SIG-M5 (cell line): Measurements from ENCODE around the gene ZNF317.

Experiments used
- DNase-seq: peaks from one replicate; lab custom pipeline; 2025; lab: John Stamatoyannopoulos, UW

The ZNF317 gene

DNA sequence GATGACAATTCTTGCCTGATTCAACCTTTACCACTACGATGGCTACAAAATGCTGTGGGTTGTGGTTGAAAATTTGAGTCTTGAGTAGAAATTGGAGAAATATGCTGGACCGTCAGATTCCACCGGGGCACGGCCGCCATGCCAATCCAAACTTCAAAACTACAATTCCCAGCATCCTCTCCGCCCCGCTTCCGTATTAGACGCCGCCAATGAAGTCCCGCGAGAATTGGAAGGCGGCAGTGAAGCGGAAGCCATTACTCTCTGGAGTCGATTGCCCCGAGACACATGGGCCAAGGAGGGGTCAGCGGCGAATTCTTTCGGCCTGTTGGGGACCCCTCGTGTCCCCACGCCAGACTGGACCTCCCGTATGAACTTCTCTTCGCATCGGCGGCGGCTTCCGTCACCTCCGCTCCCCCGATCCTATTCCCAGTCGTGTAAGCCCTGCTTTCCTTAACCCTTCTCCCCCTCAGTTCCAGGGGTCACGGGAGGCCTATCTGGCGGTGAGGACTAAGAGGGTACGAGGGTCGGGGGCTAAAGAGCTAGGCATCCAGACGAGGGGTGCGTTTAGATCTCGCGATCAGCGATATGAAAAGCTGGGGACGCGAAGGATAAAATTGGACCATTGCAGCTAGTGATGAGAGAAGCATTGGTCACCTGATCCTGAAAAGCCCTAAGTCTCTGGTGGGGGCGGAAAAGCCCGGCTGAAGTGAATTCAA, at the start of gene ZNF317:
TSS of gene ZNF317 (plus strand) at position 239 of the 716 bp plus-strand sequence. CDS start 15,620 bp downstream, outside the sequence.
- peak; percentile 59 for DNase-seq

DNA sequence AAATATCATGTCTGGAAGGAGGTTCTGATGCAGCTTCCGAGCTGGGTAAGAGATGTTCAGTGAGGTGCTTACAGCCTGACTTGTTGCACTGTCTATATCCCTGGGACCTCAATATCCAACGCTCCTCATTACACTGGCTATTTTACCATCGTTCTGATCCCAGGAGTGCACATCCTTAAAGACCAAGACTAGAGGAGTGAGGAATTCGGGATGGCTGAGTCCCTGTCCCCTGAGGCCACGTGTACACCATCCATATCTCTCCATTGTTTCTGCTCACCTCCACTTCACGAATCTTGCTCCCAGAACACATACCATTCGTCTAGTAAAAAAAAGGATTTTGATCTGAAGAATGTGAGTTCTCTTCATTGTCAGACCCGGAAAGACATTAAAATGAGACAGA, 32.8 kb upstream of the ZNF317 start, which contains the start of gene OR7G2:
TSS of gene OR7G2 (minus strand) at position 101 of the 400 bp plus-strand sequence. CDS start 4,232 bp downstream, outside the sequence.
- no peak for DNase-seq

DNA sequence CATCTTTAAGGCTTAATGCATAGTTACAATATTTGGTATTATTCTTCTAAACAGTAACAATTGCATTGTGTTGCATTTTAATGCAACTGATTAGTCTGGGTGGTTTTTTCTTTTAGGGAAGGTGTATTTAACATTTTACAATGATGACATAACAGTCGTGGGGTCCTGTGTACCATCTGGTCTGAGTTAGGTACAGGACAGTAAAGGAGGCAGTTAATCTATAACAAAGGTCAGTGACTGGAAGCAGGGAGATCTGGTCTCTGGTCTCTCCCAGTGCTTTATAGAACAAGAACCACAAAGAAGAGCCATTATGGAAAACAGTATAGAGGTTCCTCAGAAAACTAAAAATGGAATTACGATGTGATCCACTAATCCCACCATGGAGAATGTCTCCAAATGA, 30.2 kb upstream of the ZNF317 start:
- no peak for DNase-seq

DNA sequence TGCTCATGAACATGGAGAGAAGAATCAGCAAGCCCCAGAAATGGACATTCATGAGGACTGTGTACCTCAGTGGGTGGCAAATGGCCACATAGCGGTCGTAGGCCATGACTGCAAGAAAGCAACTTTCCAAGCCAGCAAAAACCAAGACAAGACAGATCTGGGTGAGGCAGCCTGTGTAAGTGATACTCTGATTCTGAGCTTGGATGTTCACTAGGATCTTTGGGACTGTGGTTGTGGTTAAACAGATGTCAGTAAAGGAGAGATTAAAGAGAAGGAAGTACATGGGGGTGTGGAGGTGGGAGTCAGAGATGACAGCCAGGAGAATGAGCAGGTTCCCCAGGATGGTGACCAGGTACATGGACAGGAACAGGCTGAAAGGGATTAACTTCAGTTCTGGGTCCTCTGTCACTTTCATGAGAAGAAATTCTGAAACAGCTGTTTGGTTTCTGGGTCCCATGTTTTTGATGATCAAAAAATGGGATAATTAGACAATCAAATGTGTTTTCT, 24.8 kb upstream of the ZNF317 start, which contains the start of gene OR7G1:
TSS of gene OR7G1 (minus strand) at position 457 of the 507 bp plus-strand sequence. CDS start at position 457, 0 bp downstream.
- DNase-seq: no peak

DNA sequence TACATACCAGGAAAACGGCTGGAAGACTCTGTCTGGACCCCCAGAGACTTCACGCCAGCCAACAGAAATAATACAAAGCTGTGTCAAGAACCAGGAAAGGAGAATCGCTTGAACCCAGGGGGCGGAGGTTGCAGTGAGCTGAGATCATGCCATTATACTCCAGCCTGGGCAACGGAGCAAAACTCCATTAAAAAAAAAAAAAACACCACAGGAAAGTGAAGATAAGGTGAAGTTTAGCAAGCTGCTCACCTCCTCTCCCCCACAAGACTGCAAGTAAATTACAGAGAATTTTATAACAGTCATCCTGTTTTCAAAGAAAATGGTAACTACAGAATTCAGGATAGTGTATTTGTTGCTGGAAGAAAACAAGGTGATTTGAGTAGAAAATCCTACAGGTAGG, 23.6 kb upstream of the ZNF317 start:
- no peak for DNase-seq

DNA sequence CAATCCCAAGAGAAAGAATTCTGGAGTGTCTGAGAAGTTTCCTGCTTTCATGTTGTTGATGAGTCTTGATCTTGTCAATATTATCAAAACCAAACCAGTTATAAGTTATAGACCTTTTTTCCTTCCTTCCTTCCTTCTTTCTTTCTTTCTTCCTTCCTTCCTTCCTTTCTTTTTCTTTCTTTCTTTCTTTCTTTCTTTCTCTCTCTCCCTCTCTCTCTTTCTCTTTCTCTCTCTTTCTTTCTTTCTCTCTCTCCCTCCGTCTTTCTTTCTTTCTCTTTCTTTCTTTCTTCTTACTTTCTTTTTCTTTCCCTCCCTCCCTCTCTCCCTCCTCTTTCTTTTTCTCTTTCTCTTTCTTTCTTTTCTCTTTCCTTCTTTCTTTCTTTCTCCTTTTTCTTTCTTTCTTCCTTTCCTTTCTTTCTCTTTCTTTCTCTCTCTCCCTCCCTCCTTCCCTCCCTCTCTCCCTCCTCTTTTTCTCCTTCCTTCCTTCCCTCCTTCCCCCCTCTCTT, 13.2 kb upstream of the ZNF317 start, which contains the start of gene OR7G3:
TSS of gene OR7G3 (minus strand) at position 51 of the 506 bp plus-strand sequence. CDS start at position 51, 0 bp downstream.
- no peak for DNase-seq

DNA sequence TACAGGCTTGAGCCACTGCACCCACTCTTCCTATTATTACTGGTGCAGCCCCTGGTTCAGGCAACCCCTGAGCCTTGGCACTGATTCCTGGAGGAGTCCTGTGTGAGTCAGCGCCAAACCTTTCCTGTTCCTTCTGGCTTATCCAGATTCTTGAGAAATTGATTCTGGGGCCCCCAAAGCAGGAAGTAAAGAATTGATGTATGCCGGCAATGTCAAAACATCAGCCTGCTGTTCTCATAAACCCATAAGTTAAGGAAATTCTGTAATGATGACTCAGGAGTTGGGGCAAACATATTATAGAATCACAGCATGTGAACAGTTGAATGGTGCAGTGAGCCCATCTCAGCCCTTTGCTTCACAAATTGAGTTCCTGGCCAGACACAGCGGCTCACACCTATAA, 12.0 kb upstream of the ZNF317 start:
- no peak for DNase-seq

DNA sequence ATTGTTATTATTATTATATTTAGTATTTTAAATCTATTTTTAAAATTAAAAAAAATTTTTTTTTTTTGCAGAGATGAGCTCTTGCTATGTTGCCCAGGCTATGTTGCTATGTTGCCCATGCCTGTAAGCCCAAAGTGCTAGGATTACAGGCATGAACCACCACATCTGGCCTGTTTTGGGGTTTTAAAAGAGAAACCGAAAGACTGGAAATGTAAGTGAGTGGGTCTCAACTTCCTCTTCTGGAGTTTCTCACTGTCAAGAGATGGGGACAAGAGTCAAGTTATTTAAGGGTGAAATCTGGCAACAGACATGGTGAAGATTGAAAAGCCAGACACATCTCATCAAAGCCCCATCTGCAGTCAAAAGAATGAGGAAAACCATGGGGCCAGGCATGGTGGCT, 9.2 kb upstream of the ZNF317 start:
- no peak for DNase-seq

DNA sequence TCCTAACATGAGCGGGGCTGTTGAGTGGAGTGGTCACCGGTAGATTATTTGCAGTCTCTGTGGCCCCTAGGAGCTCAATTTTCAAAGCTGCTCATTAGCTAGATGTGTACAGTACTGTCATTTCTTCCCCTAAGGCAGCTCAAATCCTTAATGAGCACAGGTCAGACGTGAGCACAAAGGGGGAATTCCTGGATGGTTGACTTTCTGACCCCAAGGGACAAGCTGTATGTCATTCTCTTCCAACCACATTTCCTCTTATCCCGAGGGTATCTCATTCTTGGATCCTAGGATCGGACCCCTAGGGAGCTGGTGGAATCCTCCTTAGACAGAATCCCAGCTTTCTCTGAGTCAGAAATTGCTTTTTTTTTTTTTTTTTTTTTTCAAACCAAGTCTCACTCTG, 7.8 kb upstream of the ZNF317 start:
- DNase-seq: no peak

DNA sequence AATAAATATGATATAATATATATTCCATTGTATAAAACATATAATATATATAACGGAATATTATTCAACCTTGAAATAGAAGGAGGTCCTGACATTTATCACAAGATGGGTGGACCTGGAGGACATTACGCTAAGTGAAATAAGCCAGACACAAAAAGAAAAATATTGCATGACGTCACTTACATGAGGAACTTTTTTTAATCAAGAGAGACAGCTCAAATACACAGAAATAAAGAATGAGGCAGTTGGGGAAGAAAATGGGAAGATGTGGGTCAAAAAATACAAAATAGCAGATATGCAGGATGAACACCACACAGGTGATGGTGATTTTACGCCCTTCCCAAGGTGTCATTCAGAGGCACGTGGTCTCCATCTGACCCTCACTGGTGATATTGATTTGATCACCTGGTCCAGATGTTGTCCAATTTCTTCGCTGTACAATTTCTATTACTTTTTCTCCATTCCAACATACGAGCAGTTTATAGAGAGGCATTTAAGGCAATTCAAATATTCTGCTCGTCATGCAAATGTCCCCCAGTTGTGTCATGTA, 513 bp upstream of the ZNF317 start:
- DNase-seq: no peak

DNA sequence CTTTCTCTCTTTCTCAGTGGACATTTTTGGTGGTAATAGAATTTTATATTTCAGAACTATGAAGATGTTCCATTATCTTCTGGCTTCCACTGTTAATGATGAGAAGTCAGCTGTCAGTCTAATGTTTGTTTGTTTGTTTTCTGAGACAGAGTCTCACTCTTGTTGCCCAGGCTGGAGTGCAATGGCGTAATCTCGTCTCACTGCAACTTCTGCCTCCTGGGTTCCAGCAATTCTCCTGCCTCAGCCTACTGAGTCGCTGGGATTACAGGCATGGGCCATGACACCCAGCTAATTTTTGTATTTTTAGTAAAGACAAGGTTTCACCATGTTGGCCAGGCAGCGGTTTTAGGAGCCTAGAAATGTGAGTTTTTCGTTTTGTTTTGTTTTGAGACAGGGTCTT, 4.7 kb downstream of the ZNF317 start:
- no peak for DNase-seq

DNA sequence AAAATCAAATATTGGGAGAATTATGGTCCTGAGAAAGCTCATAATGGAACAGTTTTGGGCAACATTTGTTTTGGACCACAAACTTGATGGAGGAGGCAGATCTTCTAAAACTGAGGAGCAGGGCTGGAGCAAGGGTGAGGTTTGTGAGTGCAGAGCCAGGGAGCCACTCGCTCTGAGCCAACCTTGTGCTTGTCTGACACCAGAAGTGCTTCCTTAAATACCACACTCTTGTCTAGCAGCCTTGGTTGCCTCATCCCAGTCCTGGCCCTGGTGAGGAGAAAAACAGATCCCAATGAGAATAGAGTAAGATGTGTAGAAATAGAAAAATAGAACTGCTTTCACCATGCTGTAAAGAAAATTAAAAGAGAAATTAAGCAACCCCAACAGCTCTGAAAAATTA, 6.7 kb downstream of the ZNF317 start:
- no peak for DNase-seq

DNA sequence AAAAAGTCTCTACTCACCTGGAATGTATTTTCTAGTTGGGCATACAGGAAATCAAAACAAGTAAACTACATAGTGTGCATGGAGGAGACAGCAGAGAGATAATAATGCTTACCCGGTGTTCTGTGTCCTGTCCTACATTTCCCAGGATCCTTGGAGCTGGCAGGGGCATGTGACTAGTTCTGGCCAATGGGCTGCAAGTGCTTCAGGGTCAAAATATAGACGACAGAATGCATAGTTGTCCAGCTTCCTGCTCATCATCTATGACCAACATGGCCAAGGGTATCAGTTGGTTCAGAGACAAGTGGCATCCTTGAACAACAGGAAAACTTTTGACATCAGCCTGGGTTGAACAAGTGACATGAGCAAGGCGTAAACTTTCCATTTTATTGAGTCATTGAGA, 8.5 kb downstream of the ZNF317 start:
- DNase-seq: no peak

DNA sequence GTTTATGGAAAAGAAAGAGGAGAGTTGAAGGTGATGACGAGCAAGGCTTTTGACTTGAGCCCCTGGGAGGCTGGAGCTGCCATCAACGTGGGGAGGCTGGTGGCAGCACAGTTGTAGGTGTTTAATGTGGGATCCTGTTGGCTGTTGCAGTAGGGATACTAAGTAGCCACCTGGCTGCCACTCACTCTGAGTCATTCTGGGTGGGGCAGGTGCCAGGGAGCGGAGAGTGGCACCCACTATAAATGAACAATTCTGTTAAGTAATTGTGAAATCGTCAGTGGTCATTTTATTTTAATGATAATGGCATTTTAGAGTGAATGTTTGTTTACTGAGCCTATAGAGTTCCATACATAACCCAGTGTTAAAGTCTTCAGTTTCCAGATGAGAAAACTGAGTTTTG, 9.8 kb downstream of the ZNF317 start:
- DNase-seq: no peak

DNA sequence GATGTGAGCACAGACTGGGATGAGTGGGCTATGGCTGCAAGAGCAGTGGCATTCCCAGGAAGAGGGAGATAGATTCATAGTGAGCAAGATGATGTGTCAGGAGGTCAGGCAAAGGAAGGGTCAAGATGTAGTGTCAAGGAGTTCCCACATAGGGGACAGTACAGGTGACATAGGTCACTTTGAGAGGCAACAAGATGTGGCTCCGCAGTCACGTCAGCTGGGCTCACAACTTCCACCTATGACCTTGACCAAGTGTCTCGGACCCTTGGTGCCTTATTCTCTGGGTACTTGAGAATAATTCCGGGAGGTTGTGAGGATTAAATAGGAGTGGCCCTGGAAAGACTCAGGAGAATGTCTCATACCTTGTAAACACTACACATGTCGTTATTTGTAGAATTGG, 10.5 kb downstream of the ZNF317 start:
- no peak for DNase-seq

DNA sequence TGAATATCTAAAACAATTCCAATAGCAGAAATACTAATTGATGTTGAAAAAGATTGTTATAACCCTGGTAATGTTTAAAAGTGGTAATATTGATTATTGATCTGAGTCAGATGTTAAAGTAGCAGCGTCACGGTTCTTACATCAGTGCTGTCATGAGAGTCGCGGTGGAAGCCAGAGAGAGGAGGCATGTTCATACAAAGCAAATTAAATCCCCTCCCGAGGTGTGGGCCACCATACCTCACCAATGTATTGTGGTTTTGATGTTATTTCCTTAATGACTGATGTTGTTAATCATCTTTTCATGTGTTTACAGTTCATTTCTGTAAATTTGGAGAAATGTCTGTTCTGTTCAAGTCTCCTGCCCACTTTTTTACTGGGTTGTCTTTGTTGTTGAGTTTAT, 11.2 kb downstream of the ZNF317 start:
- no peak for DNase-seq

DNA sequence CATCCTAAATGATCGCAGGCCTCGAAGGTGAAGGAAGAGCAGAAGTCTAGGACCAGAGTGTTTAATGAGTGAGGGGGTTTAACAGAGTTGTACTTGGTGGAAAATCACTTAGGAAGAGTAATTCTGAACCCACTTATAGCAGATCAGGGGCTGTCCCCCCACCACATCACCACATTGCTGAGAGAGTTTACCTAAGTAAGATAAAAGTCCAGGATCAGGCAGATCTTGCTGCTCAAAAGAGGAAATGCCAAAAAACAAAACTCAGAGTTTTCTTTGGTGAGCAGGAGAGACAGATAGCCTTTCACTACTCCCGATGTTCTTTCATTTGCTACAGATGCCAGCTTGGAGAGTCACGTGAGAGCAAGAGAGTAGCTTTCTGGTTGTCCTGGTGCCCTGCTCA, 15.4 kb downstream of the ZNF317 start:
- no peak for DNase-seq

DNA sequence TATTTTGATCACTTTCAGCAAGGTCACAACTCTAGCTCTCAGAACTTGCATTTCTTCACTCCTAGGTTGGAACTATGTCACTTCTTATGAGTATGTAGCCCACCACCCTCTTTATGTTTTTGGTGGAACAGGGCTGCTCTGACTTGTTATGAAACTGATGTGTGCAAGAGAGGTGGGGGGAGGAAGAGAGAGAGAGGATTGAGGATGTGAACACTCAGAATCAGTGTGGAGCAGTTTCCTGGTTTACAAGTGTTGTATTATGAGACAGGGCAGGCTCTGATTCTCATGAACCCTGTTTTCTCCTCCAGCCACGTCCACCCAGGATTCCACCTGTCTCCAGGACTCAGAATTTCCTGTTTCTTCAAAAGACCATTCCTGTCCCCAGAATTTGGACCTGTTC, 16.1 kb downstream of the ZNF317 start:
- DNase-seq: no peak

DNA sequence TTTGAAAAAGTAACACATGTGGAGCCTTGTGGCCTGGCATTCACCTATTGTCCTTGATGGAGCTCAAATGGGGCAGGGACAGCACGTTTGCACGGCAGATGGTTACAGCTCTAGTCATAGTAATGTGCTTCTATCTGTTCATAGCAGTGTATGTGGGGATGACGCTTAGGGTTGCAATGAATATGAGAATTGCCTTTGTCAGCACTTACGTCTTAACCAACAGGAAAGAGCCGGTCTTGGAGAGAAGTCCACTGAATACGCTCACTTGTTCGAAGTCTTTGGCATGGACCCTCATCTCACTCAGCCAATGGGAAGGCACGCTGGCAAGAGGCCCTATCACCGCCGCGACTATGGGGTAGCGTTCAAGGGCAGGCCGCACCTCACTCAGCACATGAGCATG, 19.7 kb downstream of the ZNF317 start:
- no peak for DNase-seq

DNA sequence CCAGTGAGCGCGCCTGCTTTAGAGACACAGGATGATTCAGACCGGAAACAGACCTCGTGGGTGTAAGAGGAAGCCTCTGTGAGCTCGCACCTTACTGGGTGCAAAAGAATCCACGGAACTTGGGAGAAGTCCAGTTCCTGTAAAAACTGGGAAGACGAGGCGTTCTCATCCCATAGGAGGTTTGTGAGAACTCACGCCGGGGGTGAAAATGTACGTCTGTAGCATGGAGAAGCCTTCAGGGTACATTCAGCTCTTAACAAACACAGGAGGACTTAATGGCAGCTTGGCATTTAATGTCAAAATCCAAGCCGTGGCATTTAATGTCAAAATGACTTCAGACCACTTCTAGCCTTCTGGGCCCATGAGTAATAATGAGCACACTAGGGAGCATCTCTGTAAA, 21.2 kb downstream of the ZNF317 start:
- DNase-seq: no peak

DNA sequence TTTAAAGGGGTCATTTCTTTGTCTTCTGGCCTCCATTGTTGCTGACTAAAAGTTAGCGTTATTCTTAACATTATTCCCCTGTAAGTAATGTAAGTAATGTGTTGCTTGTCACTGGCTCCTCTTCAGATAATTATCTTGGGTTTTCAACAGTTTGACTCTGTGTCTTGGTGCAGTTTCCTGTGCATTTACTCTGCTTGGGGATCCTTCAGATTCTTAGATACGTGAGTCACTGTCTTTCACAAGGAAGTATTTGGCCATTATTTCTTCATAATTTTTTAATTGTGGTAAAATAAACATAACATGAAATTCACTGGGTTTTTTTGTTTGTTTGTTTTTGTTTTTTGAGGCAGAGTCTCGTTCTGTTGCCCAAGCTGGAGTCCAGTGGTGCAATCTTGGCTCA, 25.1 kb downstream of the ZNF317 start:
- DNase-seq: no peak

DNA sequence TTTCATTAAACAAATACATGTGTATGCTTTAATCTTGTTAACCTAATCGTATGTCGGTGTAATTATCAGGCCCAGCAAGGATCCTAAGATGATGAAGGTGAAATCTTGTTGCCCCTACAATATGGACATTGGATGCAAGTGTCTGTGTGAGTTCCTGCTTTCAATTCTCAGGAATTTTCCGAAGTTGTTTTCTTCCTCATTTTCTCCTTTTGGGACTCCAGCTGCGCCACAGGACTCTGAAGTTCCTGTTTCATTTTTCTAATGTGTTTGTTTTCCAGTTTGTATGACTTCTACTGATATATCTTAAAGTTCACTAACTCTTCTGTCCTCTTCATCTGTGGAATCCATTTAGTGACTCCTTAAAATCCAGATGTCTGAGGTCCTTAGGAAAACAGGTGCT, 26.6 kb downstream of the ZNF317 start:
- no peak for DNase-seq

DNA sequence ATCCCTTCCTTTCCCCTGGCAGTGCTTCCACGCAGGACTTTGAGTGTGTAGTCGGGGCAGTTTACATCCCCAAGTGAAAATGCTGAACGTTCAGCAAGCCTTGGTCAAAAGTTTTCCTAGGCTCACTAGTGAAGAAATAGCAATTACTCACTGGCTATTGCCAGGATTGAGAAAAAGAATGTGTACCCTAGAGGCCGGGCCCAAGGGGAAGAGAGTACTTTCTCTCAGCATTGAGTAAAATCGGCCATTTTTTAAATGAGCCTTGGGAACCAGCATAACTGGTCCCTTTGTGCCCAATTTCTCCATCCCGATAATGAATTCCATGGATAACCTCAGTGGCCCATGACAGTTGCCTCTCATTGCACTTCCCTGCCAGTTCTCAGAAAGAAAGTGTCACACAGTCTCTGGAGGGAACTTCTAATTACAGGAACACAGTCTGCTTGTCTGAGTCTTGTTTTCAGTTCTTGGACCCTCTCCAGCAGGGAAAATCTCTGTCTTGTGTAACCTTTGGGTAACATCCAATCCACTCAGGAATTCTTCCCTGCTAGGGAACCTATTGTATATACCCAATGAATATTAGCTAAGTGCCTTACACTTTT, 31.3 kb downstream of the ZNF317 start:
- no peak for DNase-seq
